Neural crest cell (in vitro differentiated cells): ENCODE measurements around the gene VWCE. TPM values are rescaled to one million over a fixed set of nuclear protein-coding genes. Genes with fewer than 3 reads are reported as not detected.
"Not testable (repeated sequence)": the region's sequence is repeated elsewhere in the genome, so short reads cannot be mapped to it uniquely, and the experiment has no call there.

Experiments
- DNase-seq: peaks from one replicate; pipeline ENCODE4 v3.0.0; 2021; ENCODE audit warnings: low read depth, mixed read lengths, low spot score
- H3K27ac Mint-ChIP-seq: one replicate; pipeline ENCODE4 v1.8.0; 2021; ENCODE audit warnings: mild to moderate bottlenecking, mixed read lengths; ENCODE audit not compliant: unreplicated experiment
- H3K27me3 Mint-ChIP-seq: 2 replicates; pipeline ENCODE4 v1.8.0; 2021; ENCODE audit warnings: low read depth, mild to moderate bottlenecking, mixed read lengths
- H3K36me3 Mint-ChIP-seq: 2 replicates; pipeline ENCODE4 v1.8.0; 2021; ENCODE audit warnings: low read depth, mild to moderate bottlenecking, mixed read lengths
- H3K4me1 Mint-ChIP-seq: 2 replicates; pipeline ENCODE4 v1.8.0; 2021; ENCODE audit warnings: mixed read lengths
- H3K4me3 Mint-ChIP-seq: one replicate; pipeline ENCODE4 v1.8.0; 2021; ENCODE audit warnings: mild to moderate bottlenecking, mixed read lengths
- H3K9me3 Mint-ChIP-seq: 2 replicates; pipeline ENCODE4 v1.8.0; 2021; ENCODE audit warnings: mixed read lengths
- total RNA-seq: library from RNA; stranded (reverse); gene quantifications from 2 replicates; pipeline ENCODE4 v1.2.1, GENCODE V29; 2021

VWCE gene
- total RNA-seq, 1 donor from 2014 or later, result 42.0 TPM

GRCh38 chr11:61218306-61218705 is 76.8 kb downstream of the VWCE start:
- not testable (repeated sequence) for H3K27me3 Mint-ChIP-seq, H3K4me1 Mint-ChIP-seq, H3K4me3 Mint-ChIP-seq, H3K9me3 Mint-ChIP-seq, H3K27ac Mint-ChIP-seq, DNase-seq, H3K36me3 Mint-ChIP-seq

DNA sequence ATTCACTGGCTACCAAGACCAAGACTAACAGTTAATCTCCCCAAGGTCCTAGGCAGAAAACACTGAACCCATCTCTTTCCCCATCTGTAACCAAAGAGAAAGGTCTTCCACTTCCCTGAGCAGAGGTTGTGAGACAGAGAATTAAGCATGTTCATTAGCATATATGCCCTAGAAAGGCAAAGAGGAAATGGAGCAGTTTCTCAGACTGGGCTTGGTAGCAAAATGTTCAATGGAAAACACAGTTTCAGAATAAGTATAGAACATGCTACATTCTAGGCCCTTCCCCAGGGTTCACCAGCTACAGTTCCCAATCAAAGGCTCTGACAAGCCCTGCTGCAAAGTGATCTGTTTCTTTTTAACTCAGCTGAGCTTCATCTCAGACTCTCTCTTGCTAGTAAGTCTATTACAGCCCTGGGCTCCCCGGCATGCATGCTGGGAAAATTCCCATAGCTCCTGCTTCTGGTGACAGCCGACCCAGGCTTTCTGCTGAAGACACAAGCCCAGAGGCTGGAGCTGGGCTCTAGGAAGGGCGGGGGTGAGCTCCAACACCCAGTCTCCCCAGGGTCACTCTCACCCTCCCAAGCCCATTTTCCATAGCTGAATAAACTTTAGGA is 81.3 kb downstream of the VWCE start:
- not testable (repeated sequence) for H3K9me3 Mint-ChIP-seq, H3K4me3 Mint-ChIP-seq, DNase-seq, H3K27ac Mint-ChIP-seq, H3K4me1 Mint-ChIP-seq, H3K27me3 Mint-ChIP-seq, H3K36me3 Mint-ChIP-seq

DNA sequence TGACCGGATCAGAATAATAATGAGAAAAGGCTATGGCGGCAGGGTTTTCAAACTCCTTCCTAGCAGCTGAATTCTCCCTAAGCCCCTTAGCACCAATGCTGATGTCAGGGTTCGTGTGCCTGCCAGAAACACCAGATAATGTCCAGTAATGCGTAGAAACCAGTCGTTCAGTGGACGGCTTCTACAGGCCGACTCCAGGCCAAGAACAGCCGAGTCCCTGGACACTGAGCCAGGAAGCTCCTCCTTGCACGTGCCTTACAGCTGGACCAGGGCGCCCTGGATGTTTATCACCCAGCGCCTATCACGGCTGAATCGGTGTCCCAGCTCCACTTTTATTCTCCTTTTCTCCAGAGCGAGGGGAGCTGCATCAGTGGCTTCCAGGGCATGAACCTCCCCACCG is 82.9 kb downstream of the VWCE start:
- H3K27ac Mint-ChIP-seq, H3K4me1 Mint-ChIP-seq, H3K36me3 Mint-ChIP-seq, H3K9me3 Mint-ChIP-seq, H3K4me3 Mint-ChIP-seq, DNase-seq, H3K27me3 Mint-ChIP-seq: not testable (repeated sequence)

GRCh38 chr11:61211327-61211952 is 83.7 kb downstream of the VWCE start:
- not testable (repeated sequence) for H3K4me1 Mint-ChIP-seq, H3K4me3 Mint-ChIP-seq, H3K27ac Mint-ChIP-seq, H3K9me3 Mint-ChIP-seq, H3K36me3 Mint-ChIP-seq, DNase-seq, H3K27me3 Mint-ChIP-seq

DNA sequence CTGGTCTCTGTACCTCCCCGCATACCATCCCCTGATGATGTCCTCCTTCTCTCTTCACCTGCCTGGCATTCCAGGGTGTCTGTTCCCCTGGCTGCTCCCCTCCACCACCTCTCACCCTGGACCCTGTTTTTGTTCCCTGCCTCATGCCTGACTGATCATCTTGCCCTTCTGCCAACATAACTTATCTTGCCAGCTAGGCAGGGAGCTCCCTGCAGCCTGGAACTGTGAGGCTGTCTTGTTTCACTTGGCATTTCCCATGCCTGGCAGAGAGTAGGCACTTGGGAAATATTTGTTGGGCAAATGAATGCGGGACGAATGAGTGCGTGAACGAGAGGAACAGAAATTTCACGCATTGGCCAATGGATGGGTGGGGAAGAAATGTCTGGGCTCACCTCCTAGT is 84.5 kb downstream of the VWCE start:
- H3K36me3 Mint-ChIP-seq, DNase-seq, H3K27ac Mint-ChIP-seq, H3K27me3 Mint-ChIP-seq, H3K4me3 Mint-ChIP-seq, H3K9me3 Mint-ChIP-seq, H3K4me1 Mint-ChIP-seq: not testable (repeated sequence)

Other genes with a start within 250 kb of the VWCE start
- not detected in 2 replicates for gene CD5, start 192.8 kb downstream of the VWCE start, total RNA-seq
- gene VPS37C, start 133.9 kb downstream of the VWCE start, total RNA-seq, result 25.8 and 26.0 TPM in 2 replicates
- gene PGA3, start 91.8 kb downstream of the VWCE start, total RNA-seq, result not detected in 2 replicates
- gene PGA4, start 73.0 kb downstream of the VWCE start, total RNA-seq, result not detected in 2 replicates
- not detected in 2 replicates for gene PGA5, start 54.1 kb downstream of the VWCE start, total RNA-seq
- gene DDB1, start 37.8 kb upstream of the VWCE start, total RNA-seq, result 315 and 329 TPM in 2 replicates
- 46.9 and 53.9 TPM in 2 replicates for gene TKFC, start 37.9 kb upstream of the VWCE start, total RNA-seq
- gene CYB561A3, start 66.6 kb upstream of the VWCE start, total RNA-seq, result 28.1 and 28.9 TPM in 2 replicates
- 47.8 and 52.6 TPM in 2 replicates for gene TMEM138, start 67.1 kb upstream of the VWCE start, total RNA-seq
- 23.5 and 23.9 TPM in 2 replicates for gene TMEM216, start 97.3 kb upstream of the VWCE start, total RNA-seq
- 144 and 150 TPM in 2 replicates for gene CPSF7, start 134.7 kb upstream of the VWCE start, total RNA-seq
- 33.8 and 35.0 TPM in 2 replicates for gene SDHAF2, start 134.8 kb upstream of the VWCE start, total RNA-seq
- 2.8 and 2.9 TPM in 2 replicates for gene LRRC10B, start 213.4 kb upstream of the VWCE start, total RNA-seq